Colonic mucosa (tissue), 4 donors: ENCODE data around the gene LRRC10B. TPM values are rescaled to one million over a fixed set of nuclear protein-coding genes. Genes with fewer than 3 reads are reported as not detected.
A peak's percentile ranks its signal among the peaks of the same experiment; 100 is the strongest.

Experiments used
- DNase-seq: peaks from one replicate; pipeline ENCODE4 v3.0.0-alpha.2; 2020
- H3K27ac ChIP-seq: fragments of 200-600 bp; one replicate; pipeline ENCODE4 v1.8.0; 2021
- H3K27me3 ChIP-seq: fragments of 200-600 bp; one replicate; pipeline ENCODE4 v1.8.0; 2021
- H3K36me3 ChIP-seq: fragments of 200-600 bp; one replicate; pipeline ENCODE4 v1.8.0; 2021
- H3K4me1 ChIP-seq: fragments of 200-600 bp; one replicate; pipeline ENCODE4 v1.8.0; 2021; ENCODE audit warnings: mild to moderate bottlenecking
- H3K4me3 ChIP-seq: fragments of 200-600 bp; one replicate; pipeline ENCODE4 v1.8.0; 2021
- H3K9ac ChIP-seq, 2 donors: one replicate each; pipeline ENCODE4 v1.7.0; 2013; ENCODE audit warnings: control low read depth in 2 of 2, low read depth in 2 of 2, low read length in 2 of 2
- H3K9me3 ChIP-seq: fragments of 200-600 bp; one replicate; pipeline ENCODE4 v1.8.0; 2021
- intact Hi-C: fragments of 100-400 bp; cut with DNase I; formaldehyde crosslinking; loops from one replicate; pipeline ENCODE4 v1.14.1; 2022
- total RNA-seq, 2 donors: library from RNA; stranded (reverse); fragmentation: NEBNext Ultra II Directional in 1 of 2; extraction: Animal tissue kit (Norgen Biotek cat#: 25700) in 1 of 2; gene quantifications; one replicate each; pipeline ENCODE4 v1.2.1, GENCODE V29; 2021
- TF ChIP-seq, protein P1 (sequence below): fragments of 200-600 bp; IDR thresholded peaks from one replicate; pipeline ENCODE4 v1.8.0; 2022; ENCODE audit warnings: antibody characterized with exemption, mild to moderate bottlenecking
- donor health status: healthy.
- donor health status: DM: no; HTN: no; CAD: no.
- donor health status: DM: no; HTN: no; CAD: no.

The LRRC10B gene
- total RNA-seq, 2 donors from 2014 or later, result 0.54 to 1.3 TPM

DNA sequence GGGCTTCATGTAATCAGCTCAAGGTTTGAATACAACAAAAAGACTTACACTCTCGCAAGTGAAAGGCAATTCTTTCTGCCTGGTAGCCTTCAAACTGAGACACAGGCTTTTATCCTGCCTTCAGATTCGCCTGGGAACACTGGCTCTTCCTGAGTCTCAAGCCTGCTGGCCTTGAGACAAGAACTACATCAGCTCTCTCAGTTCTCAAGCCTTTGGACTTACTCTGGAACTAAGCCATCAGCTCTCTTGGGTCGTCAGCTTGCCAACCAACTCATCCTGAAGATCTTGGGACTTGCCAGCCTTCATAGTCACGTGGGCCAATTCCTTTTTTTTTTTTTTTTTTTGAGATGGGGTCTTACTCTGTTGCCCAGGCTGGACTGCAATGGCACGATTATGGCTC is 35.7 kb upstream of the LRRC10B start:
- no peak overlapping the region for H3K27ac ChIP-seq
- H3K9me3 ChIP-seq, result no peaks in the 10 kb centered on the region
- intact Hi-C loops, result no loop called here

DNA sequence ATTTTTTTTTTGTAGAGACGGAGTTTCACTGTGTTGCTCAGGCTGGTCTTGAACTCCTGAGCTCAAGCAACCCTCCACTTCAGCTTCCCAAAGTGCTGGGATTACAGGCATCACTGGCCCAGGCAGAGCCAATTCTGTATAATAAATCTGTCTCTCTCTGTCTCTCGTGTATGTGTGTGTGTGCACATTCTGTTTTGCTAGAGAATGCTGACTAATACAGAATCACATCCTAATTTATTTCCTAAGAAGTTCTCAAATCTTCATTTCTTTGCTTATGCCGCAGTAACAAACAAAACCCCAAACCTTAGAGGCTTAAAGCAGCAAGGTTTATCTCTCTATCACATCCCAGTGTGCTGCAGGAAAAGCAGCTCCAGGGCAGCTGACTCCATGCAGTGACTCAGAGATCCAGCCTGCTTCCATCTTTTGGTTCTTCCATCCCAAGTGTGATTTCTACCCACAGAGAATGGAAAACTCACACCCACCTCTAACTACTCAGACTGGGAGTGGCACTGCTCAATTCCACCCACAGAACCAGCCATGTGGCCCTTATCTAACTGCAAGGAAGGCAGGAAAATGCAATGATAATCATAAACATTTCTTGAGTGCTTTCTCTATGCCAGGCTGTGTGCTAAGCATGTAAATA is 35.1 kb upstream of the LRRC10B start:
- intact Hi-C loops, result no loop called here
- no peak overlapping the region for H3K4me3 ChIP-seq
- H3K27me3 ChIP-seq, result no peaks in the 10 kb centered on the region
- TF ChIP-seq, protein P1, sequence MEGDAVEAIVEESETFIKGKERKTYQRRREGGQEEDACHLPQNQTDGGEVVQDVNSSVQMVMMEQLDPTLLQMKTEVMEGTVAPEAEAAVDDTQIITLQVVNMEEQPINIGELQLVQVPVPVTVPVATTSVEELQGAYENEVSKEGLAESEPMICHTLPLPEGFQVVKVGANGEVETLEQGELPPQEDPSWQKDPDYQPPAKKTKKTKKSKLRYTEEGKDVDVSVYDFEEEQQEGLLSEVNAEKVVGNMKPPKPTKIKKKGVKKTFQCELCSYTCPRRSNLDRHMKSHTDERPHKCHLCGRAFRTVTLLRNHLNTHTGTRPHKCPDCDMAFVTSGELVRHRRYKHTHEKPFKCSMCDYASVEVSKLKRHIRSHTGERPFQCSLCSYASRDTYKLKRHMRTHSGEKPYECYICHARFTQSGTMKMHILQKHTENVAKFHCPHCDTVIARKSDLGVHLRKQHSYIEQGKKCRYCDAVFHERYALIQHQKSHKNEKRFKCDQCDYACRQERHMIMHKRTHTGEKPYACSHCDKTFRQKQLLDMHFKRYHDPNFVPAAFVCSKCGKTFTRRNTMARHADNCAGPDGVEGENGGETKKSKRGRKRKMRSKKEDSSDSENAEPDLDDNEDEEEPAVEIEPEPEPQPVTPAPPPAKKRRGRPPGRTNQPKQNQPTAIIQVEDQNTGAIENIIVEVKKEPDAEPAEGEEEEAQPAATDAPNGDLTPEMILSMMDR, result no peak
- no peaks in the 10 kb centered on the region for H3K36me3 ChIP-seq
- no peaks in the 10 kb centered on the region for H3K9me3 ChIP-seq
- peak; percentile 31 for DNase-seq
- no peaks in the 10 kb centered on the region for H3K4me1 ChIP-seq
- H3K27ac ChIP-seq, result no peak overlapping the region
- H3K9ac ChIP-seq, result no peak overlapping the region

More for the DNA sequence above, 35.7 kb upstream of the LRRC10B start:
- no peak for DNase-seq
- Histone ChIP-seq H3K9ac (no peak overlapping the region), H3K27me3 (no peaks in the 10 kb centered on the region), H3K4me3 (no peak overlapping the region), H3K36me3 (no peaks in the 10 kb centered on the region), H3K4me1 (no peaks in the 10 kb centered on the region)
- TF ChIP-seq, protein P1, result no peak

DNA sequence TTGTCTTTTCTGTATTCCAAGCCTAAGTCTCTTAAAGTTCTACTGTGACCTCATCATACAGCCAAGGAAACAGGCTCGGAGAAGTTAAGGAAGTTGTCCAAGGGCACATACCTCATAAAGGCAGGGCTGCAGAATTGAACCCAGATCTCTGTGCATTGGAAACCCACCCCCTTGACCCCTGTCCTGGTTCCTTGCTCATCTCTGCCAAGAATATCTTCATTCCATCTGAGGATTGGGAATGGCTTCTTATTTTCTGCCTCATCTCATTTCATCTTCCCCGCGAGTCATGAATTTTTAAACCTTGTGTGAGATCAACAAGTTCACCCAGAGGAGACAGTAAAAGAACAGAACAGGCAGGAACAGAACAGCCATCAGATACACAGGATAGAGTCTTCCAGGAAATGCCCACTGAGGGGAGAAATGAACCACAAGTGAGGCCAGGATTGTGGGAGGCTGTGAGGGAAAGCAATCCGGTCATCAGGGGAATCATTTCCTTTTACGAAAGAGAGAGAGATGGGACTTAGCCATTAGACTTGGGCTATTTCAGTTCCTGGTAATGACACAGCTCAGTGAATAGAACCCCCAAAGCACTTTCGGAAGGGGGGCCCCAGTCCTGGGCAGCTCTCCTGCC is 34.4 kb upstream of the LRRC10B start:
- H3K4me1 ChIP-seq, result no peaks in the 10 kb centered on the region
- H3K36me3 ChIP-seq, result no peaks in the 10 kb centered on the region
- H3K4me3 ChIP-seq, result no peak overlapping the region
- TF ChIP-seq, protein P1, result no peak
- H3K9ac ChIP-seq, result no peak overlapping the region
- DNase-seq, result no peak
- no peaks in the 10 kb centered on the region for H3K27me3 ChIP-seq
- no peak overlapping the region for H3K27ac ChIP-seq
- intact Hi-C loops, result no loop called here
- no peaks in the 10 kb centered on the region for H3K9me3 ChIP-seq

DNA sequence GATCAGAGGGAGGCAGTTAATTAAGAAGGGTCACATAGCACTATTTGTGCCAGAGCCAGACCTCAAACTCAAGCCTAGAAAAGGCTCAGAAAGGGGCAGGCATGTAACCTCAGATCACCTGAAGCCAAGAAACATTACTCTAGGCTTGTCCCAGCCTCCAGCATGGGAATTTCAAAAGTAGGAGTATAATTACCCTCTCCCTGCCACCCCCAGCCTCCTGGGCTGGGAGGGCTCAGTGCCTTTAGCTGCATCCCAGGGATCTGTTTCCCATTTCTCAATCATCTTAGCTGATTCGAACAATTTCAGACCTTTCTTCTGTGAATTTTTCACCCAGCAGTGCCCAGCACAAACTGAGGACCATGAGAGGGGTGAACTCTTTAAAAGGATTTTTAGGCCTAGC is 33.1 kb upstream of the LRRC10B start:
- TF ChIP-seq, protein P1, result no peak
- no peak for DNase-seq
- H3K9me3 ChIP-seq, result no peaks in the 10 kb centered on the region
- intact Hi-C loops, result loop anchor here (5.0 kb wide), 1 partner anchor 162 kb away; no protein-coding TSS in a partner anchor
- no peak overlapping the region for H3K27ac ChIP-seq
- H3K4me1 ChIP-seq, result no peaks in the 10 kb centered on the region
- H3K9ac ChIP-seq, result no peak overlapping the region
- H3K4me3 ChIP-seq, result no peak overlapping the region
- no peaks in the 10 kb centered on the region for H3K27me3 ChIP-seq
- H3K36me3 ChIP-seq, result no peaks in the 10 kb centered on the region

DNA sequence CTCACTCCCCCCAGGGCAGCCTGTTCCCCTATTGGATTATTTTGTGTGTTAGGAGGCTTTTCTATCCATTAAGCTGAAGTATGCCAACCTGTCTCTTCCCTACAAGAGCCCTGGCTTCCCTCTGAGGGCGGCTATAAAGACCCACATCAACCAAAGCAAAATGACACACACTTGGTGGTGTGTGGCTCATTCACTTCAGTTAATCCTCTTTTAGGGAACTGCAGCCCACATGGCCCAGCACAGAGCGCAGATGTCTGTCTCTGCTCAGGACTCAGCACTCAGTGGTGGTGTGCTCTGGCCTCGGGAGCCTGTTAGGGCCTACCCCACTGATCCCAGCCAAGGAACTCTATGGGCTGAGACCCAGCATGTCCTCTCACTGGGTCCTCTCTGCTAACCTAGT is 32.2 kb upstream of the LRRC10B start:
- H3K4me1 ChIP-seq, result no peaks in the 10 kb centered on the region
- intact Hi-C loops, result loop anchor here (2.0 to 5.0 kb wide), 2 partner anchors 40 to 161 kb away; no protein-coding TSS in a partner anchor
- TF ChIP-seq, protein P1, result no peak

More for the DNA sequence above, 32.2 kb upstream of the LRRC10B start:
- no peaks in the 10 kb centered on the region for H3K9me3 ChIP-seq
- no peaks in the 10 kb centered on the region for H3K27me3 ChIP-seq
- H3K36me3 ChIP-seq, result no peaks in the 10 kb centered on the region
- H3K27ac ChIP-seq, result no peak overlapping the region
- H3K4me3 ChIP-seq, result no peak overlapping the region
- no peak overlapping the region for H3K9ac ChIP-seq
- no peak for DNase-seq
